ENCODE results near the gene RASSF7.

The RASSF7 gene

GRCh38 chr11:532527-532985 is 28.2 kb upstream of the RASSF7 start:
- in situ Hi-C loops (cut with HindIII; ENCODE audit: low sequenced_read_pairs), result no loop called here

- in situ Hi-C loops (cut with HindIII; ENCODE audit: low sequenced_read_pairs), result no loop called here
These were observed 27.7 kb upstream of the RASSF7 start for GRCh38 chr11:532986-533585.

GRCh38 chr11:533586-534395 is 27.0 kb upstream of the RASSF7 start:
- in situ Hi-C loops (cut with HindIII; ENCODE audit: low sequenced_read_pairs), result no loop called here

- in situ Hi-C loops (cut with HindIII; ENCODE audit: low sequenced_read_pairs), result no loop called here
These were observed 26.2 kb upstream of the RASSF7 start for GRCh38 chr11:534396-535209.

GRCh38 chr11:535210-535518 is 25.6 kb upstream of the RASSF7 start:
- in situ Hi-C loops (cut with HindIII; ENCODE audit: low sequenced_read_pairs), result no loop called here

GRCh38 chr11:535519-536454 is 25.0 kb upstream of the RASSF7 start, which contains the start of gene HRAS:
Gene HRAS, minus strand, starts transcription at chr11:535576.
- in situ Hi-C loops (cut with HindIII; ENCODE audit: low sequenced_read_pairs), result no loop called here

GRCh38 chr11:536841-537621 is 23.7 kb upstream of the RASSF7 start, which contains the start of gene LRRC56:
Gene LRRC56, plus strand, starts transcription at chr11:537527. Its CDS starts 3,158 bp downstream, at chr11:540685.
- in situ Hi-C loops (cut with HindIII; ENCODE audit: low sequenced_read_pairs), result no loop called here

- in situ Hi-C loops (cut with HindIII; ENCODE audit: low sequenced_read_pairs), result no loop called here
These were observed 22.9 kb upstream of the RASSF7 start for GRCh38 chr11:537622-538430.

- in situ Hi-C loops (cut with HindIII; ENCODE audit: low sequenced_read_pairs), result no loop called here
These were observed 22.2 kb upstream of the RASSF7 start for GRCh38 chr11:538431-539051.

- in situ Hi-C loops (cut with HindIII; ENCODE audit: low sequenced_read_pairs), result no loop called here
These were observed 20.7 kb upstream of the RASSF7 start for GRCh38 chr11:539971-540481.

GRCh38 chr11:540583-541432 is 20.0 kb upstream of the RASSF7 start:
- in situ Hi-C loops (cut with HindIII; ENCODE audit: low sequenced_read_pairs), result no loop called here

GRCh38 chr11:541433-541885 is 19.3 kb upstream of the RASSF7 start:
- in situ Hi-C loops (cut with HindIII; ENCODE audit: low sequenced_read_pairs), result no loop called here

- in situ Hi-C loops (cut with HindIII; ENCODE audit: low sequenced_read_pairs), result no loop called here
These were observed 16.0 kb upstream of the RASSF7 start for GRCh38 chr11:544817-545166.

- in situ Hi-C loops (cut with HindIII; ENCODE audit: low sequenced_read_pairs), result no loop called here
These were observed 15.6 kb upstream of the RASSF7 start for GRCh38 chr11:545171-545570.

GRCh38 chr11:548700-549603 is 11.8 kb upstream of the RASSF7 start:
- in situ Hi-C loops (cut with HindIII; ENCODE audit: low sequenced_read_pairs), result no loop called here

GRCh38 chr11:550021-550745 is 10.6 kb upstream of the RASSF7 start:
- in situ Hi-C loops (cut with HindIII; ENCODE audit: low sequenced_read_pairs), result no loop called here

Data from DLD1 (cell line).